GM12892 (cell line): ENCODE results near the gene PRKAG3.

Source experiments
- POLR2A ChIP-seq: IDR thresholded peaks from 2 replicates; pipeline ENCODE4 v1.6.1; 2011; ENCODE audit warnings: low read depth, low read length, control low read depth
- POLR2AphosphoS5 ChIP-seq: IDR thresholded peaks from 2 replicates; pipeline ENCODE4 v1.6.1; 2011; ENCODE audit warnings: low read depth, low read length, control low read depth
- TAF1 ChIP-seq: IDR thresholded peaks from 2 replicates; pipeline ENCODE4 v1.6.1; 2011; ENCODE audit warnings: low read depth, mild to moderate bottlenecking, control low read depth, low read length, borderline replicate concordance

DNA sequence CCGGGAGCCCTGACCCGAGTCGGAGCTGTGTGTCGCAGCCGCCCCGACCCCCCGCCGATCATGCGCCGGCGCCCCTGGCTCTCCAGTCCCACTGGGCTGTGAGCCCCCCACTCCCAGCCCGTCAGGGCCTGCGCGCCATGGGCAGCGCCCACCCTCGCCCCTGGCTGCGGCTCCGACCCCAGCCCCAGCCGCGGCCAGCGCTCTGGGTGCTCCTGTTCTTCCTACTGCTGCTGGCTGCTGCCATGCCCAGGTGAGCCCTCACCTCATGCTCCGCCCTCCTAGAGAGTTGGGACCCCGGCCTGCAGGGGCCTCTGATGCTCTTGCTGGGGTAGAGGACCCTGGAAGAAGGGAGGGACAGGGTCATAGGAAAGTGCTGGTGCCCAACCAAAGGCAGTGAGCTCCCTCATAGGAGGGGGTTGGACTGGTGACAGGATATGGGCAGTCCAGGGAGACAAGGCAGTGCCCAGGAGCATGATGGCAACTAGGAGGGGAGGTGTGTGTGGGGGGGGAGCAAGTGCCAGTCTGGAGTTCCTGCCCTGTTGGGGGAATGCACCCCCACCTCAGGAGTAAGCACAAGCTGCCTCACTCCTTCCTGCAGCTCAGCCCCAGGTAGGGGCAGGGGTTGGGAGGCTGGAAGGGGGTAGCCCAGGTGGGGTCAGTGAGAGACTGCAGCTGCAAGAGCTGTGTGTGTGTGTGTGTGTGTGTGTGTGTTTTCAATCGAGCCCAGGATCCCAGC is 49.4 kb upstream of the PRKAG3 start:
- TF ChIP-seq POLR2A = no peak
- TF ChIP-seq POLR2AphosphoS5 = no peak
- no peak for TF ChIP-seq TAF1
